GM23338 (cell line): ENCODE results near the gene DHRSX. TPM values are rescaled to one million over a fixed set of nuclear protein-coding genes. Genes with fewer than 3 reads are reported as not detected.

ENCODE experiments used
- ATAC-seq: fragments of 200-7000 bp; cut with Tn5 transposase; 3 replicates; pipeline ENCODE4 v1.9.1; 2020
- DNase-seq: peaks from one replicate; pipeline ENCODE4 v3.0.0-alpha.2; 2015; ENCODE audit warnings: low spot score
- H2AFZ ChIP-seq: fragments of 200-600 bp; sonication (generic); 2 replicates; pipeline ENCODE4 v1.8.0; 2016; ENCODE audit warnings: antibody characterized with exemption, mild to moderate bottlenecking, moderate library complexity
- H3F3A ChIP-seq: fragments of 200-600 bp; sonication (generic); replicated peaks from 2 replicates; pipeline ENCODE4 v1.8.0; 2017; ENCODE audit warnings: antibody characterized with exemption, mixed run types, low read depth
- H3K27ac ChIP-seq: fragments of 200-600 bp; sonication (generic); 2 replicates; pipeline ENCODE4 v1.6.1; 2016; ENCODE audit warnings: low read depth
- H3K27me3 ChIP-seq: fragments of 200-600 bp; sonication (generic); 2 replicates; pipeline ENCODE4 v1.8.0; 2016; ENCODE audit warnings: mild to moderate bottlenecking, mixed run types, moderate library complexity; ENCODE audit not compliant: insufficient read depth
- H3K36me3 ChIP-seq: fragments of 200-600 bp; sonication (generic); 2 replicates; pipeline ENCODE4 v1.8.0; 2016; ENCODE audit warnings: mild to moderate bottlenecking; ENCODE audit not compliant: insufficient read depth
- H3K4me1 ChIP-seq: fragments of 200-600 bp; sonication (generic); 2 replicates; pipeline ENCODE4 v1.8.0; 2016; ENCODE audit warnings: mild to moderate bottlenecking, moderate library complexity; ENCODE audit not compliant: insufficient read depth
- H3K4me2 ChIP-seq: fragments of 200-600 bp; sonication (generic); 2 replicates; pipeline ENCODE4 v1.7.1; 2017; ENCODE audit warnings: mixed run types
- H3K4me3 ChIP-seq: fragments of 200-600 bp; sonication (generic); 2 replicates; pipeline ENCODE4 v1.6.1; 2016; ENCODE audit warnings: mixed run types
- H3K79me2 ChIP-seq: fragments of 200-600 bp; sonication (generic); replicated peaks from 2 replicates; pipeline ENCODE4 v1.8.0; 2017; ENCODE audit warnings: mild to moderate bottlenecking; ENCODE audit not compliant: insufficient read depth
- H3K9me2 ChIP-seq: fragments of 200-600 bp; sonication (generic); 2 replicates; pipeline ENCODE4 v1.8.0; 2017; ENCODE audit not compliant: insufficient read depth
- H4K20me1 ChIP-seq: fragments of 200-600 bp; sonication (generic); replicated peaks from 2 replicates; pipeline ENCODE4 v1.8.0; 2017; ENCODE audit warnings: mild to moderate bottlenecking; ENCODE audit not compliant: insufficient read depth
- H3K27ac Mint-ChIP-seq: 2 replicates; pipeline ENCODE4 v1.8.0; 2020; ENCODE audit warnings: inconsistent platforms, mild to moderate bottlenecking, moderate library complexity, mixed read lengths
- H3K27me3 Mint-ChIP-seq: 3 replicates; pipeline ENCODE4 v1.8.0; 2022; ENCODE audit warnings: low read depth, mild to moderate bottlenecking, moderate library complexity, mixed read lengths, inconsistent platforms; ENCODE audit not compliant: insufficient read depth, poor library complexity
- H3K36me3 Mint-ChIP-seq: 3 replicates; pipeline ENCODE4 v1.8.0; 2021; ENCODE audit warnings: low read depth, mild to moderate bottlenecking, inconsistent platforms, moderate library complexity, mixed read lengths
- H3K4me1 Mint-ChIP-seq: 3 replicates; pipeline ENCODE4 v1.8.0; 2020; ENCODE audit warnings: mild to moderate bottlenecking, inconsistent platforms, mixed read lengths
- H3K4me3 Mint-ChIP-seq: 3 replicates; pipeline ENCODE4 v1.8.0; 2021; ENCODE audit warnings: moderate library complexity, mild to moderate bottlenecking, inconsistent platforms, mixed read lengths
- H3K9me3 Mint-ChIP-seq: 3 replicates; pipeline ENCODE4 v1.8.0; 2020; ENCODE audit warnings: moderate library complexity, mild to moderate bottlenecking, inconsistent platforms, mixed read lengths
- CREB1 ChIP-seq: fragments of 250-450 bp; sonication (Bioruptor Pico); IDR thresholded peaks from 2 replicates; pipeline ENCODE4 v1.5.0; 2020; ENCODE audit warnings: low read depth, mild to moderate bottlenecking, moderate library complexity
- ETS1 ChIP-seq: IDR thresholded peaks from 2 replicates; pipeline ENCODE4 v1.6.1; 2016; ENCODE audit warnings: antibody characterized with exemption
- EZH2 ChIP-seq: fragments of 200-600 bp; sonication (generic); IDR thresholded peaks from one replicate; pipeline ENCODE4 v1.8.0; 2017; ENCODE audit warnings: antibody characterized with exemption, mild to moderate bottlenecking, low read depth; ENCODE audit not compliant: unreplicated experiment
- EZH2phosphoT487 ChIP-seq: fragments of 200-600 bp; sonication (generic); IDR thresholded peaks from one replicate; pipeline ENCODE4 v1.8.1; 2018; ENCODE audit warnings: antibody characterized with exemption; ENCODE audit not compliant: unreplicated experiment
- NANOG ChIP-seq: IDR thresholded peaks from 2 replicates; pipeline ENCODE4 v1.6.1; 2016; ENCODE audit warnings: antibody characterized with exemption, borderline replicate concordance
- REST ChIP-seq: IDR thresholded peaks from one replicate; pipeline ENCODE4 v1.6.1; 2018; ENCODE audit warnings: antibody characterized with exemption; ENCODE audit not compliant: unreplicated experiment
- ZNF331 ChIP-seq: fragments of 250-450 bp; sonication (Bioruptor Pico); IDR thresholded peaks from 2 replicates; pipeline ENCODE4 v1.5.0; 2020; ENCODE audit warnings: low read depth, mild to moderate bottlenecking, moderate library complexity
- ZNF462 ChIP-seq: fragments of 250-450 bp; sonication (Bioruptor Pico); IDR thresholded peaks from 2 replicates; pipeline ENCODE4 v1.5.0; 2020; ENCODE audit warnings: mild to moderate bottlenecking, moderate library complexity
- polyA plus RNA-seq: library from polyadenylated mRNA; unstranded; fragments of >200 nt; fragmentation: Nextera tagmentation; extraction: Ambion mirVana; gene quantifications from 2 replicates; pipeline ENCODE4 v1.2.1, GENCODE V29; 2016
- total RNA-seq: library from RNA; depleted of rRNA; stranded (reverse); fragments of >200 nt; shearing (Covaris generic); gene quantifications from 2 replicates; pipeline ENCODE4 v1.2.3, GENCODE V29; 2014

Gene DHRSX
- total and polyA plus RNA-seq, 2 experiments from 2014 or later = 33.9 to 43.0 TPM

GRCh38 chrX:2432298-2432863 is 68.4 kb downstream of the DHRSX start:
- H3K4me3 Mint-ChIP-seq = no peak overlapping the region
- DNase-seq (no peak), ATAC-seq (no peak)
- no peak overlapping the region for H3K4me2 ChIP-seq
- H3K27ac Mint-ChIP-seq = no peak overlapping the region
- peaks cover 41% of the 10 kb centered on the region for H3K79me2 ChIP-seq
- H3K4me1 ChIP-seq = no peaks in the 10 kb centered on the region
- H3K9me3 Mint-ChIP-seq = peaks cover 18% of the 10 kb centered on the region
- H3K36me3 Mint-ChIP-seq = peaks cover 62% of the 10 kb centered on the region
- TF ChIP-seq REST (no peak), ZNF331 (CRISPR knock-in tag) (no peak), ZNF462 (CRISPR knock-in tag) (no peak), NANOG (no peak), EZH2 (no peak), EZH2phosphoT487 (no peak), ETS1 (no peak), CREB1 (CRISPR knock-in tag) (no peak)
- no peak overlapping the region for H2AFZ ChIP-seq
- no peak overlapping the region for H3K27ac ChIP-seq
- no peaks in the 10 kb centered on the region for H3K9me2 ChIP-seq
- H3F3A ChIP-seq = no peaks in the 10 kb centered on the region; the same call in 1 of the 2 replicates
- peaks cover 9% of the 10 kb centered on the region for H3K36me3 ChIP-seq
- no peak overlapping the region for H3K4me3 ChIP-seq
- H3K4me1 Mint-ChIP-seq = no peaks in the 10 kb centered on the region
- peaks cover 4% of the 10 kb centered on the region for H4K20me1 ChIP-seq
- no peaks in the 10 kb centered on the region for H3K27me3 ChIP-seq
- peaks cover 2% of the 10 kb centered on the region for H3K27me3 Mint-ChIP-seq
